Activated naive CD4-positive, alpha-beta T cell treated with anti-CD3 and anti-CD28 coated beads, Interleukin-2, amount 50 U/mL, for 24 hours (primary cell): ENCODE results near the gene SPG11.

Experiments
- H3K27ac Mint-ChIP-seq: one replicate; pipeline ENCODE4 v1.8.0; 2021; ENCODE audit warnings: mild to moderate bottlenecking, mixed read lengths
- H3K27me3 Mint-ChIP-seq: one replicate; pipeline ENCODE4 v1.8.0; 2021; ENCODE audit warnings: mixed read lengths
- H3K36me3 Mint-ChIP-seq: one replicate; pipeline ENCODE4 v1.8.0; 2021; ENCODE audit warnings: mixed read lengths
- H3K4me1 Mint-ChIP-seq: one replicate; pipeline ENCODE4 v1.8.0; 2021; ENCODE audit warnings: mixed read lengths
- H3K4me3 Mint-ChIP-seq: one replicate; pipeline ENCODE4 v1.8.0; 2021; ENCODE audit warnings: mild to moderate bottlenecking, mixed read lengths
- H3K9me3 Mint-ChIP-seq: one replicate; pipeline ENCODE4 v1.8.0; 2021; ENCODE audit warnings: mixed read lengths

Gene SPG11

GRCh38 chr15:44603126-44603525 is 60.3 kb downstream of the SPG11 start:
- Mint-ChIP-seq H3K27me3 (no peaks in the 10 kb centered on the region), H3K27ac (no peak overlapping the region), H3K9me3 (no peaks in the 10 kb centered on the region), H3K4me3 (no peak overlapping the region), H3K36me3 (peaks cover 20% of the 10 kb centered on the region), H3K4me1 (peaks cover 10% of the 10 kb centered on the region)

DNA sequence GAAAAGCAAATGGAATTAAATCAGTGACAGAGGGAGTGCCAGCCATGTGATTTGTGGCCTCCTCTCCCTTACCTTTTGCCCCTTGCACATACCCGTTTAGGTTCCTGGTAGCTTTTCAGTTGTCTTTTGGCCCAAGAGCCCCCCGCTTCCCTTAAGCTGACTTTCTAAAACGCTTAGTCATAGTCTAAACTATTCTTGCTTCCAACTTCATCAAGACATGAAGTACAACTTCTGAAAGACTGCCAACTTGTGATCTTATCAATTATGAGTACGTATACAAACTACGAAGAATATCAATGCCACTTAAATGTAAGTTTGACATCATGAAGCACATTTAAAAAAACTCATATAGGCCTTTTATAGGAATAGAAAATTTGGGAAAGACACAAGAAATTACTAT is 64.6 kb downstream of the SPG11 start:
- no peak overlapping the region for H3K4me3 Mint-ChIP-seq
- peak overlapping the region; percentile 85 for H3K27ac Mint-ChIP-seq
- no peaks in the 10 kb centered on the region for H3K27me3 Mint-ChIP-seq
- H3K4me1 Mint-ChIP-seq = peaks cover 35% of the 10 kb centered on the region
- H3K36me3 Mint-ChIP-seq = peaks cover 12% of the 10 kb centered on the region
- no peaks in the 10 kb centered on the region for H3K9me3 Mint-ChIP-seq

DNA sequence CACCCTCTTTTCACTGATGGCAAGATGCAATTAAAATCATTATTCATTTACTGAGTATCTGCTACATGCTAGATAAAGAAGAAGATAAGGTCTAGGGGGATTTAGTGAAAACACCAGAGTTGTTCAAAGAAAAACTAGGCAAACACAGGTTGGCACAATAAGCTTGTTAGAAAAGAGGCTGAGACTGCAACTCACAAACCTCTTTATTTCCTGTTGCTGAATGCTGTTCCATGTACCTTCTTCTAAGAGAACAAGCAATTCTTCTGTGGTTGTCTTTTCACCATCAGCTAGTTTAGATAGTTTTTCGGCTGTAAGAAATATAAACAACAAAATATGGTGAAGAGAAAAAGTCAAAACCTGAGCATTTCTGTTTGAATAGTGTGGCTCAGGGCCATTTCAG is 65.4 kb downstream of the SPG11 start:
- peaks cover 40% of the 10 kb centered on the region for H3K4me1 Mint-ChIP-seq
- H3K27ac Mint-ChIP-seq = peak overlapping the region; percentile 85

DNA sequence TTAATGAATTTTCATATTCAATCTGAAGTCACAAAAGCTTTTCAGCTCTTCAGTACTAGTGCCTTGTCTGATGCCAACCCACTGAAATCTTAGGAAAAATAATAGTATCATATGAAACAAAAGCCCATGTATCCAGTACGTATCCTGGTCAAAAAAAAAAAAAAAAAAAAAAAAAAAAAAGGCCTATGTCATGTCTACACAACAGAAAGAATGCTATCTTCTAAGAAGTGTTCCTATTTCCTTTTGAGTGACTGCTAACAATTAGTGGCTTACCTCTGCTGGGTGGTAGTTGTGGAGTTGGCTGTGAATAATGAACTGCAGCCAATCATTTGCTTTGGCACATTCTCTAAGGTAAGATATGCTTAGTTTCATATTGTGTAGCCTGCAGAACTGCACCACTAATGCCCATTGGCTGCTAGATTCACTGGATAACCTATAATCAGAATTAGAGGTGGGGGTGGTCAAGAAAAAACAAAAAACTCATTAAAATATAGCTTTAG is 66.9 kb downstream of the SPG11 start:
- Mint-ChIP-seq H3K9me3 (no peaks in the 10 kb centered on the region), H3K36me3 (peaks cover 3% of the 10 kb centered on the region), H3K4me3 (peak overlapping the region; percentile 26), H3K4me1 (peaks cover 40% of the 10 kb centered on the region), H3K27ac (peak overlapping the region; percentile 93), H3K27me3 (no peaks in the 10 kb centered on the region)

More for the DNA sequence above, 65.4 kb downstream of the SPG11 start:
- H3K27me3 Mint-ChIP-seq = no peaks in the 10 kb centered on the region
- peaks cover 11% of the 10 kb centered on the region for H3K36me3 Mint-ChIP-seq
- no peaks in the 10 kb centered on the region for H3K9me3 Mint-ChIP-seq
- H3K4me3 Mint-ChIP-seq = no peak overlapping the region

DNA sequence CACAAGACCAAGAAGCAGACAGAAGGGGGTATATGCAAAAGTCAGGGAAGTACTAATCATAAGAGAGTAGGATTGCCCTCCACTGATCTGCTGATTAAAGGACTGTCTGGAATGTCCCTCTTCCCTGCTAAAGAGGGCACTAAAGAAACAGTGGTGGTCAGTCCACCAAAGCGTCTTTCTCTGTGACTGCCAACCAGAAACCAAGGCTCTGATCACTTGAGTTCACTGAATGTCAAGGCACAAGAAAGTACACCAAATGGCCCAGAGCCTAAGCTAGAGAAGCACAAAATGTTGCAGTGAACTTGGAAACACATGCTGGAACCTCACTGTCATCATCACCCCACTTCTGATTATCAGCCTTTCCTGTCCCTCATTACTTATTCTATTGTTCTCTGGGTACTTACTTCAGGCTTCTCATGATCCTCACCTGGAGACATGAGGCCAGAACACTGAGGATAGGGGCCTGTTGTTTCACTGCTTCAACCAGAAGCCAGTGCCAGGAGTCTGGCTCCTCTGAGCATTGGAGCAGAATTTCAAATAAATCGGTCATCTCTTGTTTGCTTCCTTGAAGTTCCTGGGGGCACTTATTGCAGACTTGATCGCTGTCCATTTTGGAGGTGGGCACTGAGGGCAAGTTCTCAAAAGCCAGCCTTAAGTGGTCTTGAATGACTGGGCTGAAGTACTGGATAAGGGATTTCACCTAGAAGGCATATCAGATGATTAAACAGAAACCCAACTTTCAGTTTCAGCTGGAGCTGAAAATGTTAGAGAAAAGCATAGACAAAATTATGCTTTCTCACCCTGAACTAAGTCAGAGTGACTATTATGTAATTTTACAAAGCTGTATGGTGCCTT is 67.6 kb downstream of the SPG11 start:
- H3K27me3 Mint-ChIP-seq = no peaks in the 10 kb centered on the region
- no peak overlapping the region for H3K4me3 Mint-ChIP-seq
- H3K27ac Mint-ChIP-seq = peak overlapping the region; percentile 93
- peaks cover 3% of the 10 kb centered on the region for H3K36me3 Mint-ChIP-seq
- peaks cover 40% of the 10 kb centered on the region for H3K4me1 Mint-ChIP-seq
- H3K9me3 Mint-ChIP-seq = no peaks in the 10 kb centered on the region

GRCh38 chr15:44595246-44595645 is 68.2 kb downstream of the SPG11 start:
- peaks cover 3% of the 10 kb centered on the region for H3K36me3 Mint-ChIP-seq
- H3K27me3 Mint-ChIP-seq = no peaks in the 10 kb centered on the region
- no peak overlapping the region for H3K4me3 Mint-ChIP-seq
- H3K9me3 Mint-ChIP-seq = no peaks in the 10 kb centered on the region
- peaks cover 40% of the 10 kb centered on the region for H3K4me1 Mint-ChIP-seq
- peak overlapping the region; percentile 87 for H3K27ac Mint-ChIP-seq

DNA sequence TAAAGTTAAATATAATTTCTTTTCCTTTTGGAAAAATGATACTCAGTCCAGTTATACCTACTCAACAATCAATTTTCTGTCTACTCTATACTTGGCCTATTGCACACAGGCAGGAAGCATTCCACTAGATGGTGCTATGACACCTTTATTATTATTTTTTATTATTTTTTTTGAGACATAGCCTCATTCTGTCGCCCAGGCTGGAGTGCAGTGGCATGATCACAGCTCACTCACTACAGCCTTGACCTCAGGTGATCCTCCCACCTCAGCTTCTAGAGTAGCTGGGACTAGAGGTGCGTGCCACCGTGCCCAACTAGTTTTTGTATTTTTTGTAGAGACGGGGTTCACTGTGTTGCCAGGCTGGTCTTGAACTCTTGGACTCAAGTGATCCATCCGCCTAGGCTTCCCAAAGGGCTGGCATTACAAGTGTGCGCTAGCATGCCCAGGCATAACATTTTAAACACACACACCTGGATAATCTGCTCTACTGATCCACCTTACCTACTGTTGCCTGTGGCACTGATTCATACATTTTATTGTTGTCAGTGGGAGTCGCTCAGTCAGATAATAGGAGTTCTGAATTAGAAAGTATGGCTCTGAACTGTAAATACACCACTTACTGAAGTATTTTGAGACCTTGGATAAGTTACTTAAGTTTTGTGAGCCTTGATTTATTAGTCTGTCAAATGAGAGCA is 70.3 kb downstream of the SPG11 start:
- Mint-ChIP-seq H3K4me3 (no peak overlapping the region), H3K27me3 (no peaks in the 10 kb centered on the region), H3K36me3 (peaks cover 2% of the 10 kb centered on the region), H3K27ac (no peak overlapping the region), H3K9me3 (no peaks in the 10 kb centered on the region), H3K4me1 (peaks cover 31% of the 10 kb centered on the region)

DNA sequence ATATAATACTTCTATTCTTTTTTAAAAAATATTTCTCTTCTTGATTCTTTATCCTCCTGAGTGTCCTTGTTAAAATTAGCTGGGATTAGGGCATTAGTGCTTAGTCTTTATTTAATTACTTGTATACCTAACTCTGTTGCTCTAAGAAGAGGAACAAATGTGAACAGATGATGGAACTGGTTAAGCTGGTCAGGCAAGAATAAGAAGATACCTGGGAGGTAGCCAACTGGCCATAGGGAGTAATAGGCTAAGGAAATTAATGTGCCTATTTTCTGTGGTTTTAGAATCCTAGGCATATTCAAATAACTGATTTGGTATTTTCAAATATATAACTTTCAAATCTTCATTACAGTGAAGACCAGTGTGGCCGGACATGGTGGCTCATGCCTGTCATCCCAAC is 72.1 kb downstream of the SPG11 start:
- Mint-ChIP-seq H3K9me3 (no peaks in the 10 kb centered on the region), H3K27ac (peak overlapping the region; percentile 19), H3K27me3 (no peaks in the 10 kb centered on the region), H3K4me1 (peaks cover 17% of the 10 kb centered on the region), H3K4me3 (no peak overlapping the region), H3K36me3 (peaks cover 2% of the 10 kb centered on the region)

DNA sequence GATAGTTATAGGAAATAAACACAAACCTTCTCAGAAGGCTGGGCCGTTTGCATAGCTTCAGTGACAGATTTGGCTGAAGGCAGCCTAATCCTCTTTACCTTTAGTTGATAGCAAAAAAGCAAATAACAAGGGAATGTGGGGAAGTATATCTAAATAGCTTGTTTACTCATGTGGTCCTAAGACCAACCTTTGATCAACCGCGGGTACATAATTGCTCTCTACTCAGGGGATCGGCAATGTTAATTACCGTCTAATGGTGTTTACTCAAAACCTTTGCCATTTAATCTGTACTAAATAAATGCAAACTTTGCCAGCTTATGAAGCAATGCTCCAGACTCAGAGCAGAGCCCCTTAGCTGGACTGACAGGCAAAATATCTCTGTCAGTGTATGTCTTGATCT is 74.9 kb downstream of the SPG11 start:
- Mint-ChIP-seq H3K36me3 (peaks cover 7% of the 10 kb centered on the region), H3K27me3 (no peaks in the 10 kb centered on the region), H3K4me1 (peaks cover 5% of the 10 kb centered on the region), H3K4me3 (no peak overlapping the region), H3K27ac (peak overlapping the region; percentile 55), H3K9me3 (no peaks in the 10 kb centered on the region)

GRCh38 chr15:44585633-44586032 is 77.8 kb downstream of the SPG11 start:
- no peaks in the 10 kb centered on the region for H3K9me3 Mint-ChIP-seq
- H3K36me3 Mint-ChIP-seq = peaks cover 14% of the 10 kb centered on the region
- H3K27ac Mint-ChIP-seq = peak overlapping the region; percentile 68
- H3K4me1 Mint-ChIP-seq = peaks cover 16% of the 10 kb centered on the region
- H3K4me3 Mint-ChIP-seq = no peak overlapping the region
- no peaks in the 10 kb centered on the region for H3K27me3 Mint-ChIP-seq

- no peak overlapping the region for H3K4me3 Mint-ChIP-seq
- H3K27me3 Mint-ChIP-seq = no peaks in the 10 kb centered on the region
- H3K27ac Mint-ChIP-seq = no peak overlapping the region
- peaks cover 14% of the 10 kb centered on the region for H3K36me3 Mint-ChIP-seq
- H3K9me3 Mint-ChIP-seq = no peaks in the 10 kb centered on the region
- H3K4me1 Mint-ChIP-seq = peaks cover 16% of the 10 kb centered on the region
These were observed 79.2 kb downstream of the SPG11 start for GRCh38 chr15:44584162-44584749.

DNA sequence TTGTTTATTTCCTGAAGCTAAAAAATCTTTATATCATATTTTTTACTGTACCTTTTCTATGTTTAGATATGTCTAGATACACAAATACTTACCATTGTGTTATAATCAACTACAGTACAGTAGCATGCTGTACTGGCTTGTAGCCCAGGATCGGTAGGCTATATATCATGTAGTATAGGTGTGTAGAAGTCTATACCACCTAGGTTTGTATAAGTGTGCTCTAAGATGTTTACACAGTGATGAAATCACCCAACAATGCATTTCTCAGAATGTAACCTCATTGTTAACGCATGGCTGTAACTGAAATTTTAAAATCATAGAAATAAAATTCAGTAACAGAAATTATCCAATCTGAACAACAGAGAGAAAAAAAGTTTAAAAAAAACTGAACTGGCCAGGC is 83.4 kb downstream of the SPG11 start:
- Mint-ChIP-seq H3K27me3 (no peaks in the 10 kb centered on the region), H3K36me3 (peaks cover 9% of the 10 kb centered on the region), H3K27ac (no peak overlapping the region), H3K4me3 (no peak overlapping the region), H3K9me3 (no peaks in the 10 kb centered on the region), H3K4me1 (peaks cover 20% of the 10 kb centered on the region)

GRCh38 chr15:44574734-44575133 is 88.7 kb downstream of the SPG11 start:
- H3K27me3 Mint-ChIP-seq = no peaks in the 10 kb centered on the region
- H3K4me3 Mint-ChIP-seq = no peak overlapping the region
- H3K9me3 Mint-ChIP-seq = no peaks in the 10 kb centered on the region
- no peaks in the 10 kb centered on the region for H3K36me3 Mint-ChIP-seq
- H3K27ac Mint-ChIP-seq = peak overlapping the region; percentile 61
- peaks cover 8% of the 10 kb centered on the region for H3K4me1 Mint-ChIP-seq

- Mint-ChIP-seq H3K9me3 (no peaks in the 10 kb centered on the region), H3K4me3 (no peak overlapping the region), H3K27ac (no peak overlapping the region), H3K27me3 (no peaks in the 10 kb centered on the region), H3K4me1 (peaks cover 4% of the 10 kb centered on the region), H3K36me3 (no peaks in the 10 kb centered on the region)
These were observed 90.1 kb downstream of the SPG11 start for GRCh38 chr15:44573386-44573785.

DNA sequence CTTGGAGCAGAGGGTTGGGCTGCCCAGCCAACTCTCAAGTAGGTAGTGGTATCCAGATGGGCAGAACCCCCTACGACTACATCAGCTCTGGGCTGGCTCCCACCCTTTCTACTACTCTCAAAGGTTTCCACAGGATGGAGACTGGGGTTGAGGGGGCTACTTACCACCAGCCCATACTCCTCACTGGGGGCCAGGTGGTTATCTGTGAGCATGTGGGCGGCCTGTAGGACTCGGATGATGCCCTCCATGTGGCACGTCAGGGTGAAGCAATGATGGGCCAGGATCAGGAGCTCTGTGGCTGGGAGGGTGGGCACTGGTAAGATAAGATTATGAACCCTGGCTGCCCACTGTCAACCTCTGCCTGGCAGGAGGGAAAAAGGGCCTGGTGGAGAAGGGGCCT is 93.1 kb downstream of the SPG11 start:
- Mint-ChIP-seq H3K27ac (peak overlapping the region; percentile 23), H3K36me3 (peaks cover 8% of the 10 kb centered on the region), H3K9me3 (no peaks in the 10 kb centered on the region), H3K27me3 (no peaks in the 10 kb centered on the region), H3K4me1 (peaks cover 3% of the 10 kb centered on the region), H3K4me3 (no peak overlapping the region)

- no peaks in the 10 kb centered on the region for H3K9me3 Mint-ChIP-seq
- H3K36me3 Mint-ChIP-seq = peaks cover 11% of the 10 kb centered on the region
- no peak overlapping the region for H3K4me3 Mint-ChIP-seq
- H3K27ac Mint-ChIP-seq = no peak overlapping the region
- no peaks in the 10 kb centered on the region for H3K27me3 Mint-ChIP-seq
- peaks cover under 1% of the 10 kb centered on the region for H3K4me1 Mint-ChIP-seq
These were observed 94.1 kb downstream of the SPG11 start for GRCh38 chr15:44569316-44569715.
